ENCODE results near the gene SPACA4. TPM values are rescaled to one million over a fixed set of nuclear protein-coding genes. Genes with fewer than 3 reads are reported as not detected.

The SPACA4 gene
- total RNA-seq, 1 experiment from 2014 or later, result not detected

GRCh38 chr19:48645620-48646000 lies 39.1 kb downstream of the SPACA4 start:
- in situ Hi-C loops (cut with HindIII; ENCODE audit: low pct_unique_long_range_greater_than_20kb, low sequenced_read_pairs) (no loop called here), intact Hi-C loops (cut with micrococcal nuclease; ENCODE audit: unreplicated experiment) (no loop called here)
- Histone ChIP-seq H3K4me1 (ENCODE audit: control insufficient read depth, insufficient read depth, low read length) (peaks cover 2% of the 10 kb centered on the region; the same call in 1 of the 2 replicates), H3K9me3 (ENCODE audit: control insufficient read depth, insufficient read depth, low read depth, low read length) (no peaks in the 10 kb centered on the region), H3K36me3 (ENCODE audit: control insufficient read depth, insufficient read depth, low read length) (no peaks in the 10 kb centered on the region), H3K27me3 (ENCODE audit: control insufficient read depth, insufficient read depth, low read length) (no peaks in the 10 kb centered on the region), H3K4me3 (ENCODE audit: low read depth in 2 of 2, low read length in 2 of 2) (peak overlapping the region; percentile 53 to 69), H3K27ac (ENCODE audit: low read length) (peak overlapping the region; percentile 52; the same call in 1 of the 2 replicates)
- DNase-seq (ENCODE audit: low read depth, low spot score), result no peak
- TF ChIP-seq TCF7L2 (IDR thresholded peaks at IDR 0.05; ENCODE audit: low read depth, low read length) (no peak), POLR2AphosphoS5 (IDR thresholded peaks at IDR 0.05; ENCODE audit: low read depth, low read length) (no peak), CTCF (IDR thresholded peaks at IDR 0.05) (no peak), SIN3A (IDR thresholded peaks at IDR 0.05; ENCODE audit: borderline replicate concordance, insufficient read depth, low read depth, low read length) (no peak), REST (IDR thresholded peaks at IDR 0.05; ENCODE audit: insufficient read depth in 1 of 2, low read depth in 2 of 2, low read length in 1 of 2) (no peak)
- BruUV-seq (replicated peaks), result TSS peak; percentile 99
- ATAC-seq, result peak; percentile 43
- POLR2A ChIA-PET, result interaction anchor here (0.6 to 1.1 kb wide), 2 partner anchors 22 to 55 kb away, joined by 3 to 4 read pairs; no protein-coding TSS in a partner anchor
- CTCF ChIA-PET, result interaction anchor here (0.5 to 1.0 kb wide), 4 partner anchors 30 to 368 kb away, joined by 4 to 5 read pairs (median 4); no protein-coding TSS in a partner anchor

GRCh38 chr19:48646001-48646721 lies 39.6 kb downstream of the SPACA4 start, which contains the start of gene CA11:
TSS of gene CA11 (minus strand) at chr19:48646187. CDS start at chr19:48645632, 555 bp downstream.
- Histone ChIP-seq H3K36me3 (ENCODE audit: control insufficient read depth, insufficient read depth, low read length) (no peaks in the 10 kb centered on the region), H3K27me3 (ENCODE audit: control insufficient read depth, insufficient read depth, low read length) (no peaks in the 10 kb centered on the region), H3K9me3 (ENCODE audit: control insufficient read depth, insufficient read depth, low read depth, low read length) (no peaks in the 10 kb centered on the region), H3K4me1 (ENCODE audit: control insufficient read depth, insufficient read depth, low read length) (peaks cover 2% of the 10 kb centered on the region; the same call in 1 of the 2 replicates), H3K27ac (ENCODE audit: low read length) (peak within 1 kb of the TSS; percentile 52), H3K4me3 (ENCODE audit: low read depth in 2 of 2, low read length in 2 of 2) (peak within 1 kb of the TSS; percentile 53 to 69)
- TF ChIP-seq CTCF (IDR thresholded peaks at IDR 0.05) (peak; percentile 88), TCF7L2 (IDR thresholded peaks at IDR 0.05; ENCODE audit: low read depth, low read length) (no peak)
- DNase-seq (ENCODE audit: low read depth, low spot score) (no peak), ATAC-seq (peak; percentile 90)
- CTCF ChIA-PET, result interaction anchor here (0.5 to 1.0 kb wide), 3 partner anchors 30 to 254 kb away, joined by 4 to 5 read pairs (median 4); no protein-coding TSS in a partner anchor
- intact Hi-C loops (cut with micrococcal nuclease; ENCODE audit: unreplicated experiment) (no loop called here), in situ Hi-C loops (cut with HindIII; ENCODE audit: low pct_unique_long_range_greater_than_20kb, low sequenced_read_pairs) (no loop called here)
- POLR2A ChIA-PET, result interaction anchor here (0.6 kb wide), 1 partner anchor 15 kb away, joined by 3 read pairs; no protein-coding TSS in a partner anchor
- no TSS peak for BruUV-seq (replicated peaks)
